Panc1 (cell line): Measurements from ENCODE around the gene IL34.

Source experiments
- CTCF ChIP-seq: fragments of 450-650 bp; IDR thresholded peaks from 2 replicates; pipeline ENCODE4 v1.5.1; 2017; ENCODE audit warnings: mild to moderate bottlenecking
- POLR2AphosphoS5 ChIP-seq: IDR thresholded peaks from 2 replicates; pipeline ENCODE4 v1.6.1; 2012; ENCODE audit warnings: mild to moderate bottlenecking, low read depth, low read length, moderate library complexity
- REST ChIP-seq, 2 experiments: IDR thresholded peaks; 2 replicates each; pipeline ENCODE4 v1.6.1; 2011 to 2012; ENCODE audit warnings: low read depth in 2 of 2, control low read depth in 1 of 2, low read length in 1 of 2, mild to moderate bottlenecking in 1 of 2, moderate library complexity in 1 of 2; ENCODE audit not compliant: insufficient read depth in 1 of 2
- SIN3A ChIP-seq: IDR thresholded peaks from 2 replicates; pipeline ENCODE4 v1.6.1; 2012; ENCODE audit warnings: low read depth, mild to moderate bottlenecking, low read length, moderate library complexity, borderline replicate concordance; ENCODE audit not compliant: insufficient read depth
- TCF7L2 ChIP-seq: IDR thresholded peaks from 2 replicates; pipeline ENCODE4 v1.6.1; 2011; ENCODE audit warnings: mild to moderate bottlenecking, low read depth, low read length, inconsistent platforms

- no peak for TF ChIP-seq CTCF
- TF ChIP-seq POLR2AphosphoS5 = no peak
- no peak for TF ChIP-seq SIN3A
- TF ChIP-seq REST (IDR thresholded peaks at IDR 0.05; ENCODE audit: insufficient read depth in 1 of 2, low read depth in 2 of 2, low read length in 1 of 2) = no peak
- no peak for TF ChIP-seq TCF7L2
Observed at GRCh38 chr16:70665806-70666735, 19.7 kb downstream of the IL34 start.
